HEK293T (cell line): ENCODE measurements around the gene S100A8.

Experiments
- FOXA1 ChIP-seq: fragments of 450-650 bp; IDR thresholded peaks from 2 replicates; pipeline ENCODE4 v1.6.1; 2016; ENCODE audit warnings: mild to moderate bottlenecking
- L3MBTL2 ChIP-seq: fragments of 450-650 bp; conservative IDR thresholded peaks from 2 replicates; pipeline ENCODE4 v1.6.1; 2016; ENCODE audit warnings: mild to moderate bottlenecking
- LEF1 ChIP-seq: fragments of 450-650 bp; IDR thresholded peaks from 2 replicates; pipeline ENCODE4 v1.6.1; 2017; ENCODE audit warnings: mild to moderate bottlenecking, borderline replicate concordance
- SP1 ChIP-seq: fragments of 450-650 bp; IDR thresholded peaks from 2 replicates; pipeline ENCODE4 v1.6.1; 2017

DNA sequence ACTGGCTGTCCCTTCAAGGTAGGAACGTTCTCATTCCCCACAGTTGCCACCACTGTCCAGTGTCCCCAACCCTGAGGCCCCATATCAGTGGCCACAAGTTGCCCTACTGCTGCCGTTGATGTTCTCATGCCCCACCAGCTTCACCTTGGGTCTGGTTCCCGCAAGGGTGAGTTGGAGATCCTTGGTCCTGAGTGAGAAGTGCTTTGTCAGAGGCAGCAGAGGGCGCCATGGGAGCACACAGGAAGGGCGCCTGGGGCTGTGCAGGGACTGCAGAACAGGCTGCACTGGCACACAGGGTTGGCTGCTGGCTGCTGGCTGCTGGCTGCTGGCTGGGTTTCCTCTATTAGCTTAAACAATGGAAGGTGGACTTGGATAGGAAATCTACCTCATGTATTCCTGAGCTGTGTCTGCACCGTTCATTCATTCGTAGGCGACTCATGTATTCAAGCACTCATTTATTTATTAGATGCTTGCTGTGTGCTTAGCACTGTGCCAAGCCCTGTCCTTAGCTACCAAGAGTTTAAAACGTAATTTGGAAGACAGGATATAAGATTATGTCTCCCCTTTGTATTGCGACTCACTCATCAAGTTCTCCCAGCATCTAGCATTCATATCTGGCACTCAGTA lies 35.3 kb downstream of the S100A8 start:
- TF ChIP-seq SP1, result no peak
- no peak for TF ChIP-seq FOXA1
- TF ChIP-seq LEF1, result no peak
- TF ChIP-seq L3MBTL2, result no peak
